K562 (cell line): ENCODE measurements around the gene ID4. TPM values are rescaled to one million over a fixed set of nuclear protein-coding genes. Genes with fewer than 3 reads are reported as not detected.

Source experiments
- ATAC-seq: fragments of 200-7000 bp; cut with Tn5 transposase; 3 replicates; pipeline ENCODE4 v1.9.1; 2020; ENCODE audit warnings: moderate library complexity
- BruUV-seq: library from RNA; stranded (reverse); fragments of 400-500 nt; replicated peaks from 2 replicates; lab custom pipeline; 2021; lab: Mats Ljungman, UMichigan
- CTCF ChIA-PET: fragments of 300-600 bp; formaldehyde crosslinking; extraction: SDS; loops from one replicate; lab custom pipeline; 2021; ENCODE audit warnings: low intra/inter-chr PET ratio; lab: Yijun Ruan, JAX
- POLR2A ChIA-PET: fragments of 300-600, 350-650 bp; sonication (Branson Sonifier 250); formaldehyde crosslinking; extraction: SDS; loops from one replicate; lab custom pipeline; 2021; ENCODE audit warnings: antibody characterized with exemption, inconsistent platforms; lab: Yijun Ruan, JAX
- DNase-seq, 4 experiments: peaks; one replicate each; pipeline versions ENCODE4 v3.0.0 to v3.0.0-alpha.2; 2011 to 2018; ENCODE audit warnings: low spot score in 3 of 4, mixed read lengths in 3 of 4; ENCODE audit errors: extremely low read depth in 1 of 4
- FAIRE-seq: peaks from 2 replicates; lab custom pipeline; 2011; peaks lifted over from hg19 to GRCh38; lab: Jason Lieb, UNC
- H2AFZ ChIP-seq: 2 replicates; pipeline ENCODE4 v1.6.0; 2011; ENCODE audit warnings: low read depth, low read length, control low read depth, inconsistent platforms
- H3K27ac ChIP-seq: fragments of 200-600 bp; 3 replicates; pipeline ENCODE4 v1.8.0; 2011; ENCODE audit warnings: low read depth, mild to moderate bottlenecking, control low read depth, inconsistent platforms, low read length, moderate library complexity, mixed read lengths; ENCODE audit errors: extremely low read depth
- H3K27me3 ChIP-seq, 2 experiments: fragments of 300-600 bp in 1 of 2; 2 replicates in 1 of 2; 3 replicates in 1 of 2; pipeline versions ENCODE4 v1.6.0 to v1.8.0; 2011; ENCODE audit warnings: inconsistent platforms in 2 of 2, low read length in 2 of 2, mild to moderate bottlenecking in 1 of 2, mixed read lengths in 1 of 2, moderate library complexity in 1 of 2; ENCODE audit not compliant: control insufficient read depth in 2 of 2, insufficient read depth in 2 of 2
- H3K36me3 ChIP-seq: fragments of 300-600 bp; 3 replicates; pipeline ENCODE4 v1.8.0; 2011; ENCODE audit warnings: mild to moderate bottlenecking, low read length, inconsistent platforms; ENCODE audit not compliant: control insufficient read depth, insufficient read depth
- H3K4me1 ChIP-seq, 2 experiments: fragments of 200-600 bp in 1 of 2; replicated peaks in 1 of 2; 2 replicates in 1 of 2; 3 replicates in 1 of 2; pipeline versions ENCODE4 v1.5.1 to v1.8.0; 2011; ENCODE audit warnings: inconsistent platforms in 2 of 2, low read length in 2 of 2, mild to moderate bottlenecking in 1 of 2, mixed read lengths in 1 of 2, moderate library complexity in 1 of 2; ENCODE audit not compliant: control insufficient read depth in 2 of 2, insufficient read depth in 2 of 2
- H3K4me2 ChIP-seq: 2 replicates; pipeline ENCODE4 v1.6.1; 2011; ENCODE audit warnings: low read length, control low read depth, inconsistent platforms, mixed read lengths; ENCODE audit not compliant: insufficient read depth
- H3K4me3 ChIP-seq: fragments of 200-600 bp; sonication (generic), shearing (Covaris generic); 2 replicates; pipeline ENCODE4 v1.5.1; 2016; ENCODE audit warnings: control low read depth, inconsistent platforms
- H3K79me2 ChIP-seq: fragments of 200-600 bp; 3 replicates; pipeline ENCODE4 v1.8.0; 2011; ENCODE audit warnings: low read length, inconsistent platforms; ENCODE audit not compliant: control insufficient read depth, insufficient read depth
- H3K9ac ChIP-seq, 2 experiments: 2 replicates each; pipeline versions ENCODE4 v1.6.0 to v1.6.1; 2011; ENCODE audit warnings: low read depth in 2 of 2, low read length in 2 of 2, control low read depth in 1 of 2, inconsistent platforms in 1 of 2, mild to moderate bottlenecking in 1 of 2, mixed read lengths in 1 of 2; ENCODE audit not compliant: insufficient read depth in 1 of 2
- H3K9me1 ChIP-seq: one replicate; pipeline ENCODE4 v1.6.0; 2011; ENCODE audit warnings: inconsistent platforms, mild to moderate bottlenecking, low read length, moderate library complexity; ENCODE audit not compliant: control insufficient read depth, insufficient read depth
- H3K9me3 ChIP-seq: replicated peaks from 2 replicates; pipeline ENCODE4 v1.5.1; 2011; ENCODE audit warnings: low read depth, low read length, inconsistent platforms; ENCODE audit not compliant: control insufficient read depth, insufficient read depth
- H4K20me1 ChIP-seq: replicated peaks from 2 replicates; pipeline ENCODE4 v1.6.1; 2011; ENCODE audit warnings: low read length, inconsistent platforms, mixed read lengths; ENCODE audit not compliant: control insufficient read depth, insufficient read depth
- ELK1 ChIP-seq: sonication (generic); formaldehyde crosslinking; IDR thresholded peaks from 2 replicates; pipeline ENCODE4 v1.8.1; 2022; ENCODE audit warnings: missing genetic modification reagents
- EP300 ChIP-seq: IDR thresholded peaks from 2 replicates; pipeline ENCODE4 v1.6.1; 2012; ENCODE audit warnings: low read length, improper control_type of control experiment
- ILK ChIP-seq: fragments of 450-650 bp; IDR thresholded peaks from 2 replicates; pipeline ENCODE4 v1.6.1; 2016; ENCODE audit warnings: missing genetic modification characterization, low read depth, mild to moderate bottlenecking, missing compliant biosample characterization, moderate library complexity, borderline replicate concordance
- MYNN ChIP-seq, 2 experiments: sonication (generic); formaldehyde crosslinking in 1 of 2; IDR thresholded peaks; 2 replicates each; pipeline versions ENCODE4 v1.5.0 to v1.6.1; 2016 to 2020; ENCODE audit warnings: antibody characterized with exemption in 1 of 2, missing genetic modification reagents in 1 of 2
- ZNF561 ChIP-seq: fragments of 450-650 bp; formaldehyde crosslinking; conservative IDR thresholded peaks from 2 replicates; pipeline ENCODE4 v1.4.0; 2020; ENCODE audit warnings: mild to moderate bottlenecking, moderate library complexity
- WGBS: fragments of 100-300 bp; shearing (Covaris generic); methylation state at CpG from one replicate; pipeline ENCODE4 v1.1.6; 2016; ENCODE audit warnings: low coverage, mixed read lengths; ENCODE audit not compliant: insufficient coverage; ENCODE audit errors: missing lambda C conversion rate; 5-methylcytosine and 5-hydroxymethylcytosine counted together
- in situ Hi-C: fragments of 300-500 bp; cut with MboI; formaldehyde crosslinking; loops from 4 replicates; pipeline ENCODE4 v1.15.0; 2018; ENCODE audit warnings: inconsistent platforms, mixed read lengths
- intact Hi-C: fragments of 100-400 bp; cut with micrococcal nuclease; formaldehyde crosslinking; loops from 2 replicates; pipeline ENCODE4 v1.14.2; 2022
- polyA plus RNA-seq, 8 experiments: library from polyadenylated mRNA; depleted of rRNA in 4 of 8; stranded (reverse) in 5 of 8; unstranded in 3 of 8; fragments of >200 nt; fragmentation: Nextera tagmentation in 2 of 8; fragmentation: Illumina TruSeq in 1 of 8; extraction: Ambion mirVana in 2 of 8; extraction: Trizol in 1 of 8; gene quantifications; 2 replicates each; pipeline versions ENCODE4 v1.2.1 to v1.2.3, GENCODE V29; 2011 to 2014; ENCODE audit warnings: inconsistent platforms in 1 of 8, missing spikeins in 1 of 8
- total RNA-seq, 7 experiments: library from RNA; depleted of rRNA in 6 of 7; stranded (reverse); fragments of >200 nt in 6 of 7; fragmentation: Illumina TruSeq in 2 of 7; extraction: Trizol in 2 of 7; gene quantifications; 2 replicates each; pipeline versions ENCODE4 v1.2.1 to v1.2.3, GENCODE V29; 2011 to 2021; ENCODE audit warnings: low replicate concordance in 1 of 7

Gene ID4
- total and polyA plus RNA-seq, 9 of the 15 experiments (the other 6 are each of a cell fraction or from before 2014, with no cell fraction given) = not detected

- ChIA-PET CTCF (no interaction called here), POLR2A (no interaction called here)
- BruUV-seq = no TSS peak
- H3K9me3 ChIP-seq = no peaks in the 10 kb centered on the region
- in situ Hi-C loops = no loop called here
- no peak overlapping the region for H3K27ac ChIP-seq
- H3K4me2 ChIP-seq = no peak overlapping the region
- H3K9me1 ChIP-seq = no peaks in the 10 kb centered on the region
- H2AFZ ChIP-seq = no peak overlapping the region
- intact Hi-C loops = no loop called here
- H3K36me3 ChIP-seq = no peaks in the 10 kb centered on the region
- H3K9ac ChIP-seq = no peak overlapping the region
- no peaks in the 10 kb centered on the region for H3K27me3 ChIP-seq
- TF ChIP-seq EP300 (no peak), MYNN (IDR thresholded peaks at IDR 0.05) (no peak), MYNN (CRISPR knock-in tag; IDR thresholded peaks at IDR 0.05) (no peak)
- H3K4me3 ChIP-seq = no peak overlapping the region
- no peaks in the 10 kb centered on the region for H4K20me1 ChIP-seq
- H3K4me1 ChIP-seq = no peaks in the 10 kb centered on the region
- ATAC-seq (no peak), DNase-seq (no peak), FAIRE-seq (no peak)
- no peaks in the 10 kb centered on the region for H3K79me2 ChIP-seq
- 5% methylated on average over 2 of the region's 2 CpGs for WGBS
Observed at GRCh38 chr6:19844689-19845088, 7.5 kb downstream of the ID4 start.

- no peak for ATAC-seq
- no peak overlapping the region for H3K4me3 ChIP-seq
- in situ Hi-C loops = no loop called here
- no peak for TF ChIP-seq ZNF561
- no peak for TF ChIP-seq ILK (tag)
- TF ChIP-seq ELK1 (CRISPR knock-in tag) = no peak
Observed at GRCh38 chr6:19845266-19846041, 8.3 kb downstream of the ID4 start.

More at GRCh38 chr6:19845266-19846041, 8.3 kb downstream of the ID4 start:
- Histone ChIP-seq H3K9me1 (no peaks in the 10 kb centered on the region), H3K4me1 (no peaks in the 10 kb centered on the region), H3K4me2 (no peak overlapping the region), H3K9ac (no peak overlapping the region), H3K9me3 (no peaks in the 10 kb centered on the region), H2AFZ (no peak overlapping the region), H3K79me2 (no peaks in the 10 kb centered on the region), H4K20me1 (no peaks in the 10 kb centered on the region), H3K27ac (no peak overlapping the region), H3K27me3 (no peaks in the 10 kb centered on the region), H3K36me3 (no peaks in the 10 kb centered on the region)
- POLR2A ChIA-PET = no interaction called here
- under 1% methylated on average over 10 of the region's 10 CpGs for WGBS
- intact Hi-C loops = no loop called here
- CTCF ChIA-PET = no interaction called here
- no peak for FAIRE-seq
- DNase-seq = no peak
- BruUV-seq = no TSS peak
